Dendritic cell treated with granulocyte-macrophage colony-stimulating factor and Interleukin-4, amounts not matched to agents 40 ng/mL and 50 ng/mL, for 4 days (primary cell): ENCODE data around the gene HID1.
A peak's percentile ranks its signal among the peaks of the same experiment; 100 is the strongest.
"Not testable (repeated sequence)": the region's sequence is repeated elsewhere in the genome, so short reads cannot be mapped to it uniquely, and the experiment has no call there.

Experiments
- H3K27ac Mint-ChIP-seq: one replicate; pipeline ENCODE4 v1.8.0; 2022; ENCODE audit warnings: mild to moderate bottlenecking, mixed read lengths
- H3K27me3 Mint-ChIP-seq: one replicate; pipeline ENCODE4 v1.8.0; 2022; ENCODE audit warnings: mild to moderate bottlenecking, mixed read lengths
- H3K36me3 Mint-ChIP-seq: one replicate; pipeline ENCODE4 v1.8.0; 2022; ENCODE audit warnings: low read depth, mixed read lengths
- H3K4me1 Mint-ChIP-seq: one replicate; pipeline ENCODE4 v1.8.0; 2022; ENCODE audit warnings: low read depth, mixed read lengths
- H3K4me3 Mint-ChIP-seq: one replicate; pipeline ENCODE4 v1.8.0; 2022; ENCODE audit warnings: mild to moderate bottlenecking, moderate library complexity, mixed read lengths
- H3K9me3 Mint-ChIP-seq: one replicate; pipeline ENCODE4 v1.8.0; 2022; ENCODE audit warnings: mixed read lengths
- intact Hi-C: fragments of 100-400 bp; cut with micrococcal nuclease; formaldehyde crosslinking; loops from one replicate; pipeline ENCODE4 v1.15.0; 2022

HID1 gene

GRCh38 chr17:75006084-75006483 is 33.5 kb upstream of the HID1 start:
- Mint-ChIP-seq H3K36me3 (peaks cover 48% of the 10 kb centered on the region), H3K4me1 (peaks cover 30% of the 10 kb centered on the region), H3K27me3 (peaks cover 19% of the 10 kb centered on the region), H3K27ac (peak overlapping the region; percentile 26)
- H3K9me3 Mint-ChIP-seq, H3K4me3 Mint-ChIP-seq: not testable (repeated sequence)
- intact Hi-C loops = loop anchor here (1.0 kb wide), 1 partner anchor 45 kb away; no protein-coding TSS in a partner anchor

GRCh38 chr17:75005291-75005690 is 32.7 kb upstream of the HID1 start:
- Mint-ChIP-seq H3K4me3 (no peak overlapping the region), H3K27me3 (peaks cover 19% of the 10 kb centered on the region), H3K27ac (no peak overlapping the region), H3K9me3 (no peaks in the 10 kb centered on the region), H3K4me1 (peaks cover 32% of the 10 kb centered on the region), H3K36me3 (peaks cover 52% of the 10 kb centered on the region)
- intact Hi-C loops = no loop called here

GRCh38 chr17:75004371-75004770 is 31.8 kb upstream of the HID1 start:
- Mint-ChIP-seq H3K4me1 (peaks cover 34% of the 10 kb centered on the region), H3K27ac (no peak overlapping the region), H3K9me3 (no peaks in the 10 kb centered on the region), H3K36me3 (peaks cover 52% of the 10 kb centered on the region), H3K27me3 (peaks cover 19% of the 10 kb centered on the region), H3K4me3 (no peak overlapping the region)
- intact Hi-C loops = no loop called here

- no peak overlapping the region for H3K27ac Mint-ChIP-seq
- no peaks in the 10 kb centered on the region for H3K9me3 Mint-ChIP-seq
- H3K36me3 Mint-ChIP-seq = peaks cover 52% of the 10 kb centered on the region
- intact Hi-C loops = no loop called here
- no peak overlapping the region for H3K4me3 Mint-ChIP-seq
- H3K4me1 Mint-ChIP-seq = peaks cover 38% of the 10 kb centered on the region
- H3K27me3 Mint-ChIP-seq = peaks cover 19% of the 10 kb centered on the region
Observed at GRCh38 chr17:75003957-75004355, 31.4 kb upstream of the HID1 start.

DNA sequence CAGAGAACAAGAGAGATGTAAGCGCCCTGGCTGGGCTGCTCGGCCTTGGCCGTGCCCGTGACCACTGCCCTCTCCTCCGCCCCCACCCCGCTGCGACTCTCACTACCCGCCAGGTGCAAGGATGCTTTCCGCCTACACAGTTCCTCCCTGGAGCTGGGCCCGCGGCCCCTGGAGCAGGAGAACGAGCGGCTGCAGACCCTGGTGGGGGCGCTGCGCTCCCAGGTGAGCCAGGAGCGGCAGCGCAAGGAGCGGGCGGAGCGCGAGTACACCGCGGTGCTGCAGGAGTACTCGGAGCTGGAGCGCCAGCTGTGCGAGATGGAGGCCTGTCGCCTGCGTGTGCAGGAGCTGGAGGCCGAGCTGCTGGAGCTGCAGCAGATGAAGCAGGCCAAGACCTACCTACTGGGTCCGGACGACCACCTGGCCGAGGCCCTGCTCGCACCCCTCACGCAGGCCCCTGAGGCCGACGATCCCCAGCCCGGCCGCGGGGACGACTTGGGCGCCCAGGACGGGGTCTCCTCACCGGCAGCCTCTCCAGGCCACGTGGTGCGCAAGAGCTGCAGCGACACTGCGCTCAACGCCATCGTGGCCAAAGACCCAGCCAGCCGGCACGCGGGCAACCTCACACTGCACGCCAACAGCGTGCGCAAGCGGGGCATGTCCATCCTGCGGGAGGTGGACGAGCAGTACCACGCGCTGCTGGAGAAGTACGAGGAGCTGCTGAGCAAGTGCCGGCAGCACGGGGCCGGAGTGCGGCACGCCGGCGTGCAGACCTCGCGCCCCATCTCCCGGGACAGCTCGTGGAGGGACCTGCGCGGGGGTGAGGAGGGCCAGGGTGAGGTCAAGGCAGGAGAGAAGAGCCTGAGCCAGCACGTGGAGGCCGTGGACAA is 30.8 kb upstream of the HID1 start:
- H3K27me3 Mint-ChIP-seq = peaks cover 19% of the 10 kb centered on the region
- H3K36me3 Mint-ChIP-seq = peaks cover 52% of the 10 kb centered on the region
- no peaks in the 10 kb centered on the region for H3K9me3 Mint-ChIP-seq
- H3K4me3 Mint-ChIP-seq = no peak overlapping the region
- H3K27ac Mint-ChIP-seq = peak overlapping the region; percentile 54
- intact Hi-C loops = no loop called here
- peaks cover 45% of the 10 kb centered on the region for H3K4me1 Mint-ChIP-seq

GRCh38 chr17:75001915-75002843 is 29.6 kb upstream of the HID1 start:
- peaks cover 51% of the 10 kb centered on the region for H3K4me1 Mint-ChIP-seq
- H3K36me3 Mint-ChIP-seq = peaks cover 52% of the 10 kb centered on the region
- H3K27ac Mint-ChIP-seq = peak overlapping the region; percentile 54
- H3K27me3 Mint-ChIP-seq = peaks cover 17% of the 10 kb centered on the region
- no peak overlapping the region for H3K4me3 Mint-ChIP-seq
- intact Hi-C loops = no loop called here
- H3K9me3 Mint-ChIP-seq = no peaks in the 10 kb centered on the region

- peak overlapping the region; percentile 13 for H3K27ac Mint-ChIP-seq
- H3K4me3 Mint-ChIP-seq = no peak overlapping the region
- peaks cover 38% of the 10 kb centered on the region for H3K36me3 Mint-ChIP-seq
- intact Hi-C loops = no loop called here
- peaks cover 51% of the 10 kb centered on the region for H3K4me1 Mint-ChIP-seq
- H3K27me3 Mint-ChIP-seq = peaks cover 11% of the 10 kb centered on the region
- no peaks in the 10 kb centered on the region for H3K9me3 Mint-ChIP-seq
Observed at GRCh38 chr17:74999523-74999922, 27.0 kb upstream of the HID1 start.

- H3K4me3 Mint-ChIP-seq = no peak overlapping the region
- H3K27me3 Mint-ChIP-seq = peaks cover 7% of the 10 kb centered on the region
- H3K36me3 Mint-ChIP-seq = peaks cover 31% of the 10 kb centered on the region
- intact Hi-C loops = no loop called here
- peaks cover 53% of the 10 kb centered on the region for H3K4me1 Mint-ChIP-seq
- no peaks in the 10 kb centered on the region for H3K9me3 Mint-ChIP-seq
- H3K27ac Mint-ChIP-seq = peak overlapping the region; percentile 13
Observed at GRCh38 chr17:74998783-74999182, 26.2 kb upstream of the HID1 start.

DNA sequence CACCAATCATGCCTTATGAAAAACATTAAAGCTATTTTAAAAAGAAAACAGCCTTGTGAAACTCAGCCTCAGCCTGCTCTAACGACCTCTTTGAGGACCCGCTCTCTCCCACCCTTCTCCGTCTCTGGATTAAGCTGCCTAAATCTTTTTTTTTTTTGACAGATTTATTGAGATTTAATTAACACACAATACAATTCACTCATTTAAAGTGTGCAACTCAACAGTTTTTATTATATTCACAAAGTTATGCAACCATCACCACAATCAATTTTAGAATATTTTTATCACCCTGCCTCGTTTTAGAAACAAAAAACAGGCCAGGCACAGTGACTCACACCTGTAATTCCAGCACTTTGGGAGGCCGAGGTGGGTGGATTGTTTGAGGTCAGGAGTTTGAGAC is 23.3 kb upstream of the HID1 start:
- H3K27ac Mint-ChIP-seq = no peak overlapping the region
- H3K4me3 Mint-ChIP-seq = no peak overlapping the region
- no peaks in the 10 kb centered on the region for H3K9me3 Mint-ChIP-seq
- H3K4me1 Mint-ChIP-seq = peaks cover 45% of the 10 kb centered on the region
- intact Hi-C loops = no loop called here
- peaks cover 12% of the 10 kb centered on the region for H3K36me3 Mint-ChIP-seq
- peaks cover 13% of the 10 kb centered on the region for H3K27me3 Mint-ChIP-seq

GRCh38 chr17:74994440-74994839 is 21.9 kb upstream of the HID1 start:
- Mint-ChIP-seq H3K36me3 (peaks cover 15% of the 10 kb centered on the region), H3K27ac (no peak overlapping the region), H3K4me1 (peaks cover 56% of the 10 kb centered on the region), H3K9me3 (no peaks in the 10 kb centered on the region), H3K27me3 (peaks cover 21% of the 10 kb centered on the region), H3K4me3 (no peak overlapping the region)
- intact Hi-C loops = no loop called here

GRCh38 chr17:74992223-74992622 is 19.7 kb upstream of the HID1 start:
- Mint-ChIP-seq H3K4me3 (no peak overlapping the region), H3K4me1 (peaks cover 55% of the 10 kb centered on the region), H3K27me3 (peaks cover 35% of the 10 kb centered on the region), H3K9me3 (no peaks in the 10 kb centered on the region), H3K36me3 (peaks cover 21% of the 10 kb centered on the region), H3K27ac (no peak overlapping the region)
- intact Hi-C loops = no loop called here

GRCh38 chr17:74990581-74991105 is 18.1 kb upstream of the HID1 start:
- Mint-ChIP-seq H3K4me1 (peaks cover 54% of the 10 kb centered on the region), H3K4me3 (no peak overlapping the region), H3K27me3 (peaks cover 37% of the 10 kb centered on the region), H3K27ac (no peak overlapping the region), H3K9me3 (no peaks in the 10 kb centered on the region), H3K36me3 (peaks cover 21% of the 10 kb centered on the region)
- intact Hi-C loops = no loop called here

DNA sequence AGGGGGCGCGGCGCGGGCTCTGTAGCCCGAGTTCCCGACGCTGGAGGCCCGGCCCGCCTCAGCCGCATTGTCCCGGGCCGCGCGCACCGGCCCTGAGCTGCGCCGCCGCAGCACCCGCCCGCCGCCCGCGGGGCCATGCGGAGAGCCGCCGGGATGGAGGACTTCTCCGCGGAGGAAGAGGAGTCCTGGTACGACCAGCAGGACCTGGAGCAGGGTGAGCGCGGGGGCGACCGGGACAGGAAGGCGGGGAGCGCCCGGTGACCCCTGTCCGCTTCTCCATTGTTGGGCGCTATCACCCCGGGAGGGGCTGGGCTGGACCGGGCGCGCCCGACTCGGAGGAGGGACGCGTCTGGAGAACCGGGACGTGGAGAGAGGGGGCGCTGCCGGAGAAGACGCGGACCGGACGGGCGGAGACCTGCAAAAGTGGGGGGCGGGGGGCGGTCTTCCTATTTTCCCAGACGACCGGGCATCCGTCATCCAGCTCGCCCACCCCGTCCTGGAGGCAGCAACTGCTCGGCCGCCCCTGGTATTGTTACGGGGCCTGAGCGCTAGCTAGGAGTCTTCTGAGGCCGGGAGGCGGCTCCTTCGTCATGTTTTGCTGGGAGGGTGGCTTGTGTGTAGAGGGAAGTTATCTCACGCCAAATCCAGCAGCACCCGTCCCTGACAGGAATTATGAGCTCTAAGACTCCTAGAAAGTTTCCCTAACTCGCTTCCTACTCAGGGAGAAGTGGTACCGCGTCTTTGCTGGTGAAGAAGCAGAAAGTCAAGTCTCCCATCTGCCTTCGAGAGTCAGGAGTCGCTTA is 15.6 kb upstream of the HID1 start:
- H3K4me3 Mint-ChIP-seq = peak overlapping the region; percentile 83
- no peaks in the 10 kb centered on the region for H3K9me3 Mint-ChIP-seq
- H3K36me3 Mint-ChIP-seq = peaks cover 21% of the 10 kb centered on the region
- peaks cover 54% of the 10 kb centered on the region for H3K27me3 Mint-ChIP-seq
- intact Hi-C loops = no loop called here
- peaks cover 57% of the 10 kb centered on the region for H3K4me1 Mint-ChIP-seq
- H3K27ac Mint-ChIP-seq = peak overlapping the region; percentile 81
